GM21825 (cell line): ENCODE data around the gene KIAA1586.
"Not testable (repeated sequence)": the region's sequence is repeated elsewhere in the genome, so short reads cannot be mapped to it uniquely, and the experiment has no call there.

ENCODE experiments used
- ATAC-seq: cut with Tn5 transposase; IDR thresholded peaks from one replicate; pipeline ENCODE4 v1.9.1; 2021; ENCODE audit warnings: mild to moderate bottlenecking, moderate library complexity; ENCODE audit not compliant: unreplicated experiment

KIAA1586 gene, protein sequence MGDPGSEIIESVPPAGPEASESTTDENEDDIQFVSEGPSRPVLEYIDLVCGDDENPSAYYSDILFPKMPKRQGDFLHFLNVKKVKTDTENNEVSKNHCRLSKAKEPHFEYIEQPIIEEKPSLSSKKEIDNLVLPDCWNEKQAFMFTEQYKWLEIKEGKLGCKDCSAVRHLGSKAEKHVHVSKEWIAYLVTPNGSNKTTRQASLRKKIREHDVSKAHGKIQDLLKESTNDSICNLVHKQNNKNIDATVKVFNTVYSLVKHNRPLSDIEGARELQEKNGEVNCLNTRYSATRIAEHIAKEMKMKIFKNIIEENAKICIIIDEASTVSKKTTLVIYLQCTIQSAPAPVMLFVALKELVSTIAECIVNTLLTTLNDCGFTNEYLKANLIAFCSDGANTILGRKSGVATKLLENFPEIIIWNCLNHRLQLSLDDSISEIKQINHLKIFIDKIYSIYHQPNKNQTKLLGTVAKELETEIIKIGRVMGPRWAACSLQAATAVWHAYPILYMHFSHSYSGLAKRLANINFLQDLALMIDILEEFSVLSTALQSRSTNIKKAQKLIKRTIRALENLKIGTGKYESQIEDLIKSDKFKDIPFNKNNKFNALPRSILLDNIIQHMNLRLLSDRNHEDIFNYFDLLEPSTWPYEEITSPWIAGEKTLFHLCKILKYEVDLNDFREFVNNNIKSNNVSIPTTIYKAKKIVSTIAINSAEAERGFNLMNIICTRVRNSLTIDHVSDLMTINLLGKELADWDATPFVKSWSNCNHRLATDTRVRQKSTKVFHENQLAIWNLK

DNA sequence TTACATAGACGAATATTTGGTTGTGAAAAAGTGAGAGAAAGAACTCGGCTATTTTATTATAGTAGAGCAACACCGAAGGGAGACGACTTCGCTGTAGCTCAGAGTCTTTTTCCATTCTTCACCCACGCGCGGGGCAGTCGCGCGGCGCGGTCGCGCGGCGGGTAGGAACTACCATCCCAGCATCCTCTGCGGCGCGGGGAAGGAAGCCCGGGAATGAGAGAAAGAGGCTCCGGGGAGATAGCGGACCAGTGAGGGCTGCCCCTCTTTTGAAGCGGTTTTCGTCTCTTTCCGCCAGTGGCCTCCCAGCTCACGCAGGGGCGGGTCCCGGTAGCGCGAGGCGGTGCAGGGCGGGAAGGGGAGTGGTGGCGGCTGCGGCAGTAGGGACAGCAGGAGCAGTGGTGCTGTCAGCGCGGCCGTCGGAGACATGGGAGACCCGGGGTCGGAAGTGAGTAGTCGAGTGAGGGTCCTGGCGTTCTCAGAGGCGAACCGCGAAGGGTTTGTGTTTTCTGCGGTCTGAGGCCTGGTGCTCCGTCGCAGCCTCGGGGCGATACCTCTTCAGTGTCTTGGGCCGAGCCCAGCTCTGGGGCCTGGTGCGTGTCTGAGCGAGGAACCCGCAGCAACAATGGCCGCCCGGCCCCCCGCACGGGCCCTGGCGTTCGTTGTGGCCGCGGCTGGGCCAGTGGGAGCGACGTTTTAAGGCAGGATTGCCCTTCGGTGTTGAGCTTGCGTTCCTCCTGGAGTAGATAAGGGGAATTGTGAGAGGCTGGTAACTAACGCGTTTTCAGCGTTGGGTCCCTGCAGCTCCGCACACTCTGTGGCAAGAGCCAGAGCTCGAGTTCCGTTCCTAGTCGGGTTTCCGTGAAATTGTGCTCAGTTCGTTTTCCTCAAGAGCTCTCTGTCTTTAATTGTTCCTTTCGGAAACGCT, at the start of gene KIAA1586:
TSS of gene KIAA1586 (plus strand) at position 362 of the 925 bp plus-strand sequence. CDS start at position 425, 63 bp downstream.
- peak; percentile 97 for ATAC-seq

DNA sequence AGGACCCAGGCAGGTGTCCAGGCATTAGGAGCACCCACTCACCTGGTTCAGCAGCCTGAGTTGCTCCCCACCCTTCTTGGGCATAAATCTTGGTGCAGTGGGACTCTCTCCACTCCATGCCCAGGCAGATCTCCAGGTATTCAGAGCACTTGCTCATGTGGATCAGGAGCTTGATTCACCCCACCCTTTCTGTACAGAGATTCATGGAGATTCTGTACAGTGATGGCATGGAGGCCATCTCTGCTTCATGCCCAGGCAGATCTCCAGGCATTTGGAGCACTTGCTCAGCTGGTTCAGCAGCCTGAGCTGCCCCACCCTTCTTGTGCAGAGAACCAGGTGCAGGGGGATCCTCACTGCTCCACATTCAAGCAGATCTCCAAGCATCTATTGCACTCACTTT, 47.4 kb upstream of the KIAA1586 start:
- ATAC-seq: no peak

DNA sequence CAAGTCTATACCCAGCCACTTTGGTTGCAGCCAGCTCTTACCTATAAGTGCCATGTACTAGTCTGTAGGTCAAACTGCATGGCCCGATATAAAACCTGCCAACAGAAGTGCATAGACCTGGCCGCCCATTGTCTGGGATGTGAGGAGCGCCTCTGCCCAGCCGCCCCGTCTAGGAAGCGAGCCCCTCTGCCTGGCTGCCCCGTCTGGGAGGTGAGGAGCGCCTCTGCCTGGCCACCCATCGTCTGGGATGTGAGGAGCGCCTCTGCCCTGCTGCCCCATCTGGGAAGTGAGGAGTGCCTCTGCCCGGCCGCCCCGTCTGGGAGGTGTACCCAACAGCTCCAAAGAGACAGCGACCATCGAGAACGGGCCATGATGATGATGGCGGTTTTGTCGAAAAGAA, 46.7 kb upstream of the KIAA1586 start:
- ATAC-seq: not testable (repeated sequence)

DNA sequence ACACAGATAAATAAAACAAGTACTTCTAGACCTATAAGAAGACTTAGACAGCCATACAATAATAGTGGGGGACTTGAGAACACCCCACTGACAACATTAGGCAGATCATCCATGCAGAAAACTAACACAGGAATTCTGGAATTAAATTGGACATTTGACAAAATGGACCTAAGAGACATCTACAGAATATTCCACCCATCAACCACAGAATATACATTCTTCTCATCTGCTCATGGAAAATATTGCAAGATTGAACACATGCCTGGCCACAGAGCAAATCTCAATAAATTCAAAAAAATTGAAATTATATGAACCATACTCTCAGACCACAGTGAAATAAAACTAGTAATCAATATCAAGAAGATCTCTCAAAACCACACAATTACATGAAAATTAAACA, 44.3 kb upstream of the KIAA1586 start:
- ATAC-seq: no peak

DNA sequence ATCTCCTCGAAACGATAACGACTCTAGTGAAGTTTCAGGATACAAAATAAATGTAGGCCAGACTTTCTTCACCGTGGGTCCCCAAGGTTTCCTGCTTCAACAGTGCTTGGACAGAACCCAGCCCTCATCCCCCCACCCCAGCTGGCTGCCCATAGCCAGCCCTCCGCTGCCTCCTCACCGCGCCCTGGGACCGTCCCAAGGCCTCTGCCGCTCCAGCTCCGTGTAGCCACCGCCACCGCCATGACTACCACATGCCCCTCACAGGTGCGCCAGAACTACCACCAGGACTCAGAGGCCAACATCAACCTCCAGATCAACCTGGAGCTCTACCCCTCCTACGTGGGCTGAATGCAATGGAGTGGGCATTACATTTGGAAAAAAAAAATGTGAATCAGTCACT, 42.2 kb upstream of the KIAA1586 start:
- ATAC-seq: no peak

DNA sequence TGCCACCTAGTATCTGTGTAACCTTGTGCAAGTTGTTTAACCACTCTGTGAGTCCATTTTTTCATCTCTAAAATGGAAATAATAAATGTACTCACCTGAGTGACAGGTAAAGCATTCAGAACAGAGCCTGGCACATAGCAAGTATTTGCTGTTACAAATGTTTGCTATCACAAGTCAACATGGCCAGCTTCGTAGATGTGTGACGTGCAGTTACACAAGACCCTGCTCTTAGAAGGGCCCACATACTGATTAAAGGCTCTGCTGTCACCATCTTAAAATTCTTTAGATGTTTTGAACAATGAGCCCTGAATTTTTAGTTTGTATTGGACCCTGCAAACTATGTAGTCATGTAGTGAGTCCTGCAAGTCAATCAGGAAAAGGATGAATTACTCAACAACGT, 40.4 kb upstream of the KIAA1586 start:
- ATAC-seq: no peak

DNA sequence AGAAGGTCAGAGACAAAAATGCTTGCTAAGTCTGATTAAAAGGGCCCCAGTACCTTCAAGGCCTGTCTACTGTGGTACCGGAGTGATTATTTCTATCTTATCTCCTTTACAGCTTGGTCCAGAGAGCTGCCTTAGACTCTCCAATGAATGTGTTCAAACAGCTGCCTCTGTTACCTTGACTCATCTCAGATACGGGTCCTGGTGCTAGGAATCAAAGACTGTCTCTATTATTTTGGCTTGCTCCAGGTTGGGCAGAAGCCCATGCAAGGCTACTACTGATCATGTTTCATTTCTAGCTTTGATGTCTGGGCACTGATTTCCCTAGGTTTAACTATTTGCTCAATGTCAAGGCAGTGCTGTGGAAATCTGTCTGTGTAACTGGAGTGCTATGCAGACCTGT, 38.4 kb upstream of the KIAA1586 start:
- ATAC-seq: not testable (repeated sequence)

DNA sequence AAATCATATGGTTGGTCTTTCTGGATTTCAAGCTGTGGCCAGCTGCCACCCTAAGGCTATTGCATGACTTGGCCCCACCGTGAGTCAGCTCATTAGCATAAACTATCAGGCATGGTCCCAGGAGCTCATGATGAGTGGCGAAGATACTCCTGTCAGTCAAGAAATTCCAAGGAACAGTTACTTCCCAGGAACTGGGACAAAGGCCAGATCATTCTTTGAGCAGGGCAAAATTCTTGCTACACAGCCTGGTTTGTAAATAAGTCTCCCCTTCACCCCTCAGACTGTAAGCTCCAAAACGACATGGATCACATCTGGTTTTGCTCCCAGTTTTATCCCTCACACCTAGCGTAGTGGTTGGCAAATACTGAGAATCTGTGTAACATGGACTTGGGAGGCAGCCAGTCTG, 33.0 kb upstream of the KIAA1586 start:
- no peak for ATAC-seq

DNA sequence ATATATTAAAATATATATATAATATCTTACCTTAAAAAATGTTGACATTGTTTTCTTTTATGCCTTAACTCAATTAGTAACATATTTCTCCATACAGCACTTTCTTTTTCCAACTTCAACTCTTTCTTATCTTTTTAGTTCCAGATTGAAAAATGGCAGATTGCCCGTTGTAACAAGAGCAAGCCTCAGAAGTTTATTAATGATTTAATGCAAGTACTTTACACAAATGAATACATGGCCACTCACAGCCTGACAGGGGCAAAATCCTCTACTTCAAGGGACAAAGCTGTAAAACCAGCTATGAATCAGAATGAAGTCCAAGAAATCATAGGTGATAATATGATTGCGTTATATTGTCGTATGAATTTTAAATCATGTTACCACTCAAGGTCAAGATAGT, 29.4 kb upstream of the KIAA1586 start:
- ATAC-seq: no peak

DNA sequence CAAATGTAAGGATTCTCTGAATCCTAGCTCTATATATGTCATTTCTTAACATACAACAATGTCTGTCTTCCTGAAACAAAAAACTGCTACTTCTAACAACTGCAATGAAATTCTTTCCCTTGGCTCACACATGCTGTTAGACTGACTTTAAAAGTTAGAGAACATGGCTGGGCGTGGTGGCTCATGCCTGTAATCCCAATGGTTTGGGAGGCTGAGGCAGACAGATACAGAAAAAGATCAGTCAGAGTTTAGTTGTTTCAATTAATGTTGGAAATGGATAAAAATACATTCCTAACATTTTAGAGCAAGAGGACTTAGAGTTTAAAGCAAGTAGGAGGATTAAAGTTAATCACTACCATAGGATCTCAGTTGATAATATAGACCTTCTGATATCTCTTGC, 28.7 kb upstream of the KIAA1586 start:
- ATAC-seq: no peak

DNA sequence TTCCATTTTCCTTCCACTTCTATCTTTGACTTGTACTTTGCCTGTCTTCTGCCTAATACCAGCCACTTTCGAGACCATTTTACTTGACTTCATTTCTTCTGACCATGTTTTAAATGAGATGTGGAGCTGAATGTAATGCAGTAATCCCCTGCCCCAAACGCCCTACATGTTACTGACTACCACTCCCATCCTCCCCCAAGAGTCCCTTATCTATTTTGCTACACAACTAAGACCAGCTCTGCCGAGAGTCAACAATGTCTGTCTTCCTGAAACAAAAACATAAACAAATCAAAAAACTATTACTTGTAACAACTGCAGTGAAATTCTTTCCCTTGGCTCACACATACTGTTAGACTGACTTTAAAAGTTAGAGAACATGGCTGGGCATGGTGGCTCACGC, 27.1 kb upstream of the KIAA1586 start:
- no peak for ATAC-seq

DNA sequence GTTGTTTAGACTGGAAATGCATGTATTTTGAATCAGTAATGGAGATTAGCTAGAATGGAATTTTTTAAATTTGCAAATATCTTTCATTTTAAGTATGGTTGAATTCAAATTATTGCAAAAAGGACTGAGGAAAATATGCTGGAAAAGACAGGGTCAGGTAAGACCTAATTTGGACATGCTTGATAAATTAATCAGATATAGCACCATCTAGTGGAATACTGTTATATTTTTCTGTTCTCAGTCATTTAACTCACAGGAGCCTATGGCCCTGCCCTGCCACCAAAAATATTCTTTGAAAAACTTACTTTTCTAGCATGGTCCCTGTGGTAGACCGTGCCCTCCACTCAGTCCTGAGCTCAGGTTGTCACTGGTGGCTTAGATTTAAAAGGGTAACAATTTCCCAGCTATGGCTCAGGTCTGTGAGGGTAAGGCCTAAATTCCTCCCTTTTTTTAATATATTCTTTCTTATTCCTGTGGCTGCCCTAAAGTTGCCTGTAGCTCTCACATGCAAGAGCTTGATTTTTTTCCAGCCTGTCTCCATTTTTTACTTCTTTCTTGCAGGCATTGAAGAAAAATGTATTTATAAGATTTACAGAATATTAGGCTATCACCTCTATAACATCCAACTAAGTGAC, 25.3 kb upstream of the KIAA1586 start:
- peak; percentile 72 for ATAC-seq

DNA sequence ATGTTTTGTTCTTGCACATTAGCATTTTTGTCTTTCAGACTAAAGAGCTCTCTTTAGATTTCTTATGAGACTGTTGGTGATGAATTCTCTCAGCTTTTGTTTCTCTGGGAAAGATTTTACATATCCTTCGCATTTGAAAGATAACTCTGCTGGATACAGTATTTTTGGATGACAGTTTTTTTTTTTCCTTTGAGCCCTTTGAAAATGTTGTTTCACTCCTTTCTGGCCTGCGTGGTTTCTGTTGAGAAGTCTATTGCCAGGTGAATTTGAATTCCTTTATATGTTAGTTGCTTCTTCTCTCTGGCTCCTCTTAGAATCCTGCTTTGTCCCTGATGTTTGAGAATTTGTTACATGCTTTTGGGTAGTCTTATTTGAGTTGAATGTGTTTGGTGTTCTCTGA, 22.2 kb upstream of the KIAA1586 start:
- no peak for ATAC-seq

DNA sequence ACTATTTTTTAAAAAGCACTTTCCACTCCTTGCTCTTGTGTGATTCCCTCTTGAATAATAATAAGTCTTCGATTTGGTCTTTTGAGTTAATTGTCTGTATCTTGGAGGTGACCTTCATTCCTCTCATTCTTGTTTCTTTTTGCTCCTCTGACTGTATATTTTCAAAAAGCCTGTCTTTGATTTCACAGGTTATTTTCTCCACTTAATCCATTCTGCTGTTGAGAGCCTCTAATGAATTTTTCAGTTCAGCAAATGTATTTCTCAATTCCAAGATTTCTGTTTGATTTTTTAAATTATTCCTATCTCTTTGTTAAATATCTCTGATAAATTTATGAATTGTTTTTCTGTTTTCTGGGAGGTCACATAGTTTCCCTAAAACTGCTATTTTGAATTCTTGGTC, 21.7 kb upstream of the KIAA1586 start:
- ATAC-seq: no peak

DNA sequence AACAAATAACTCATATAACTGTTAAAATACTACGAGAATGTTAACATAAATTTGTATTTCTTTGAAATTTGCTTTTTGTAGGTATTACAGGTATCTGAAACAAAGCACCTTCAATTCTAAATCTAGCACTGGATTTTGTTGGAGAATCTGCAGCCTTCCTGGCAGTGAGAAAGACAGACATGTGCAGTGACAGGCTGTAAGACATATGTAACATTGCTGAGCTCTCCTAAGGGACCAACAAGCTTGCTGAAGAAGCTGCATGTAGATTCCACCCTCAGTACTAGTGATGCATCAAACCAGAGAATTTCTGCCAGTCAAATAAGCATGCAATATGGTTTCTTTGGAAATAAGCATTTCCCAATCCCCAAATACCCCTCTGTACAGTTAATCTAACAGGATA, 20.5 kb upstream of the KIAA1586 start:
- ATAC-seq: no peak

DNA sequence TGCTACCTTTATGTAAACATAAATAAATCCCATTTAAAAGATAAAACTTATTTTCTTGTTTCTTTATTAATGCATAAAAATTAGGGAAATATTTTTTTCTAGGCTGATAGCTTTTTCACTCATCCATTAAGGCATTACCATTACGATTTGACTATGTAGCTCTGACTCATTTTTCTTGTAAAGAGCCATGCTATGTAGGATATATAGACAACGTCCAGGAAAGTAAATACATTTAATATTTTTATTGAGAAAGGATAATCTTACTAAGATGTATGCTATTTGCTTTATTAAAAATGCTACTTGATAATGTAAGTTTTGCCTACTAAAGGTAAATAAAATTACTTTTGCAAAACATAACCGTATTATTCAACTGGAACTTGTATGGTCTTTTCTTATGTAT, 19.2 kb upstream of the KIAA1586 start:
- no peak for ATAC-seq

DNA sequence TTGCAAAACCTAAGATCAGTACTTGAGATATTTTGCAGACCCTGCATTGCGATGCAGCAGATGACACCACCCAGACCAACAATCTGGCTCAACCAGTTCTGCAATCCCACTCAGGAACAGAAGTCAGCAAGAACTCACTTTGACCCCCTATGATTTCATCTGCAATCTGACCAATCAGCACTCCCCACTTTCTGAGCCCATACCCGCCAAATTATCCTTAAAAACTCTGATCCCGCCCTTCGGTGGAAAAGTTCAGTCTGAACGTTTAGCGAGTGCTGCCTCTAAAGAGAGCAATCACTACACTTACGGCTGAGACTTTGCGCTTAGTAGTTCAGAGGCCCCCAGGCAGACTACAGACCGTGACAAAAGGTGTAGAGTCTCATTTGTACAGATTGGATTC, 17.3 kb upstream of the KIAA1586 start:
- no peak for ATAC-seq

DNA sequence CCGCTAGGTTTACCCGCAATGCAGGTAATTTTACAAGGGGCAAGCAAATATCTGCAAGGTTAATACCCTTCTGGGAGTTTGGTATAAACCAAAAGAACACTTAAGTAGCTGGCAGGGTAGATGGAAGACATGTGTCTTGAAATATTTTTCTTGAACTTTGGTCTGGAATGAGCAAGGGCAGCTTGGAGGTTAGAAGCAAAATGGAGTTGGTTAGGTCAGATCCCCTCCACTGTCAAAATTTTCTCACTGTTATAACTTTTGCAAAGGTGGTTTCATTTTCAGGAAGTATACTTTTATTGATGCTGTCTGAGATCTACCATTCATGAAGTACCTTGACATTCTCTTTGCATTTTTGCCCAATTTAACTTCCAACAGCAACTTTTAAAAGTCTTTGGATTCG, 13.3 kb upstream of the KIAA1586 start:
- no peak for ATAC-seq

DNA sequence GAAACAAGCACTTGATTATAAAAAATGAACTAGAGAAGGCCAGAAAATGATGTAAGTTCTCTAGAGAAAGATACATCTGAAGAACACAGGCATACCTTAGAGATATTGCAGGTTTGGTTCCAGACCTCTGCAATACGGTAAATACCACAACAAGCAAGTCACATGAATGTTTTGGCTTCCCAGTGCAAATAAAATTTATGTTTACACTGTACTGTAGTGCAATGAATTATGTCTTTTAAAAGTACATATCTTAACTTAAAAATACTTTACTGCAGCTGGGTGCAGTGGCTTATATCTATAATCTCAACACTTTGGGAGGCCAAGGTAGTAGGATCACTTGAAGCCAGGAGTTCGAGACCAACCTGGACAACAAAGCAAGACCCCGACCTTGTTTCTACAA, 10.9 kb upstream of the KIAA1586 start:
- ATAC-seq: no peak

DNA sequence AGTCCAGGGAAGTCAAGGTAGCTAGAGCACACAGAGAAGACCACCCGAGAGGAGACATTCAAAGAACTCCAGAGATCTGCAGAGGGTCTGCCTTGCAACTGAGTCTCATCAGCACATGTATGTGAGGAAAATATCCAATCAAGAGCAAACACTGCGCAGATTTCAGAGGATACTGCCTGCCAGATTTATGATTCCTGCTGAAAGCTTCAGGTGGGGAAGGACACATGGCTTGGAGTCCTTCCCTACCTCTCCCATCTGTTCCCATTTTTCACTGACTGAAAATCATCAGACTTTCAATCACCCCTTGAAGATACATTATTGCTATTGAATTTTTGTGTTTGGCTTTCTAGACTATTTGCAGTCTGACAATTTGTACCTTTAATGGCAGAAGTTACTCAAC, 7.6 kb upstream of the KIAA1586 start:
- no peak for ATAC-seq

DNA sequence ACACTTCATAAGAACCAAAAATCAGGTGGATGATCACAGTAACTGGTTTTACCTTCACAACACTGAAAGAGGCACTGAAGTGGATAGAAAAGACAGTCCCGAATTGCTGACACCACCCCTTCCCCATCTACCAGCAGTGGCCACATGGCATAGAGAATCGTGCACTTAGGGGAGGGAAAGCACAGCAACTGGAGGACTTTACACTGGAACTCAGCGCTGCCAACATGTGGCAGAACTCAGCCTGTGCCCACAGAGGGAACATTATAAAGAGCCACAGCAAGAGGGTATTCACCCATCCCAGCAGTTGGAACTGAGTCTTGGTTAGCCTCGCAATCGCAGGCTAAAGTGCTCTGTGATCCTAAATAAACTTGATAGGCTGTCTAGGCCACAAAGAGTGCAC, 6.5 kb upstream of the KIAA1586 start:
- ATAC-seq: no peak
